GM08714 (cell line): ENCODE results near the gene EFHC2.
"Not testable (repeated sequence)": the region's sequence is repeated elsewhere in the genome, so short reads cannot be mapped to it uniquely, and the experiment has no call there.

ENCODE experiments used
- H3K4me3 ChIP-seq: fragments of 200-500 bp; sonication (Bioruptor generic); 2 replicates; pipeline ENCODE4 v1.5.1; 2014; ENCODE audit warnings: mild to moderate bottlenecking, low read length, inconsistent platforms
- ZNF274 ChIP-seq: IDR thresholded peaks from 2 replicates; pipeline ENCODE4 v1.6.1; 2012; ENCODE audit warnings: mild to moderate bottlenecking, low read depth, low read length

Gene EFHC2

DNA sequence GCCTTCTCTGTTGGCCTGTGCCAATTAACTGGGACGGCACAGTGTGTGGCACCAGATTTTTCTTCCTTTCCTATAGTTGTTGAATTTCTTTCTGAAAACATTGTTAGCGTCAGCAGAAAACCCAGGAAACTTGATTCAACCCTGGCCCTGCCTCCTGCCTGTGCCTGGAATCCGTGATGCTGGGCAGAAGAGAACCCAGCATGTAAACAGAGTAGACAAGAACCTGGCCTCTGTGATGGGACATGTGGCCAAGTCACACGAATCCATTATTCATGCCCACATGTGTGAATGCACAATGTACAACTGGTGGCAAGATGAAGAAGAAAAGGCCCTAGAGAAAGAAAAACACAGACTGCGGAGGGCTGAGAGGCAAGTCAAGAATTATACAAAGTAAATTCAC, 111.4 kb downstream of the EFHC2 start:
- no peak overlapping the region for H3K4me3 ChIP-seq
- no peak for TF ChIP-seq ZNF274

DNA sequence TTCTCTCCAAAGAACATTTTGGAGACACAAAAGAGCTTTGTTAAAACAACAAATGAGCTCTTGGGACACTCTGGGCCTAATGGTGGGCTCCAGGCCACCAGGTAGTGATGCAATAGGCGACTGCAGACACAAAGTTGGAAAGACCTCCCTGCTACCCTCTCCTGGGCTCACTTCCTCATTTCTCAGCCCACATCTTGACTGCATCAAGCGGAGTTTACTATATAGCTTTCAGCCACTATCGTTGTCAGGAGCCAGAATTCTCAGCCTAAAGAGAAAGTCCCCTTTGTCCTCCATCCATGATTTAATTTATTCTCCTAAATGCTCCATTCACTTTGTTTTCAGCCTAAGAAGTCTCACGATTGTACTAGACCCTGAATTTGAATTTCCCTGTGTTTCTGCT, 114.9 kb downstream of the EFHC2 start:
- no peak overlapping the region for H3K4me3 ChIP-seq
- TF ChIP-seq ZNF274 = no peak

- H3K4me3 ChIP-seq = no peak overlapping the region
- TF ChIP-seq ZNF274 = no peak
Measured at GRCh38 chrX:44227991-44228390, 115.5 kb downstream of the EFHC2 start.

DNA sequence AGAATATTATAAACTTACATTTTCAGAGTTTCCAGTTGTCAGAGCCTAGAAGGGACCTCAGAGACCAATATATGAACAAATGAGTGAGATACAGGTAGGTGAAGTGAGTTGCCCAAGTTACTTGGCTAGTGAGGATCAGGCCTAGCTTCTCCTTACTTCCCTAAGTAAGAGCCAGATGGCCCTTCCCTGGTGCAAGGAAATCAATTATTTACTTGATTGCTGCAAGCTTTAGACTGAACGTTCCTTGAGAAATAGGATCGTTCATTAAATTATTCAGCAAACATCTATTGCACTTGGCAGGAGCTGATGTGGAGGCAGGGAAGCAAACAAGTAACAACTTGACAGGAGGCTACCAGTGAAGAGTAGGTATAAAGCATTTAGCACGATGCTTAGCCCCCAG, 117.8 kb downstream of the EFHC2 start:
- no peak overlapping the region for H3K4me3 ChIP-seq
- TF ChIP-seq ZNF274 = no peak

GRCh38 chrX:44224760-44225159, 118.7 kb downstream of the EFHC2 start:
- no peak overlapping the region for H3K4me3 ChIP-seq
- TF ChIP-seq ZNF274 = no peak

DNA sequence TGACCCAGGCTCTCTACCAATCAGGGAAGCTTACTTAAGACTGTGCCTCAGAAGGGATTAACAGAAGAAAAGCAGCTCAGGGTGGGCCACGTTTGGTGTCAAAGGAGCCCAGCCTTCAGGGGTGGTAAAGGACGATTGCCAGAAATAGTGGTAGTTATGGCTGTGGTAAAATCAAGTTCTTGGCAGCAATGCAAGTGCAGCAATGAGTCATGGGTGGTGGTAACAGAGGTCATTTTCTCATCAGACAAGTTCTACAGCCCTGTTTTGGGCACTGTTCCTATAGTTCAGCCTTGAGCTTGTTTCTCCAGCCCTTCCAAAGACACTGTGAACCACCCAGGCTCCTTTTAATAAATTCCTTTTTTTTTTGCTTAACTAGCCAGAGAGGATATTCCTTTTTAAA, 120.3 kb downstream of the EFHC2 start:
- no peak overlapping the region for H3K4me3 ChIP-seq
- no peak for TF ChIP-seq ZNF274

- H3K4me3 ChIP-seq = no peak overlapping the region
- no peak for TF ChIP-seq ZNF274
Measured at GRCh38 chrX:44218465-44218864, 125.0 kb downstream of the EFHC2 start.

DNA sequence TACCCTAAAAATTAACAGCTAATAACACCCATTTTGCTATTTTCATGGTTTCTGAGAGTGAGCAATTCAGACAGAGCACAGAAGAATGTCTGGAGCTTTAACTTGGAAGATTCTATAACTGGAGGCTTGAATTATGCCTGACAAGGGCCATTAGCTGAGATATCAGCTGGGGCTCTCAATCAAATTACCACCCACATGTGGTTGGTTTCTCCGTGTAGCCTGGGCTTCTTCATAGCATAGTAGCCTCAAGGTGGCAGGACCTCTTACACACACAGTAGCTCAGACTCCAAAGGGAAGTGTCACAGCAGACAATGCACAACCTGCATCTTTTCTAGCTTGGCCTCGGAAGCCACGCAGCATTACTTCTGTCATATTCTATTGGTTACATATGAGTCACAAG, 127.3 kb downstream of the EFHC2 start:
- no peak for TF ChIP-seq ZNF274
- no peak overlapping the region for H3K4me3 ChIP-seq

GRCh38 chrX:44203791-44204190, 139.7 kb downstream of the EFHC2 start:
- TF ChIP-seq ZNF274 = no peak
- H3K4me3 ChIP-seq = no peak overlapping the region

- no peak for TF ChIP-seq ZNF274
Measured at GRCh38 chrX:44202596-44202995, 140.9 kb downstream of the EFHC2 start.

DNA sequence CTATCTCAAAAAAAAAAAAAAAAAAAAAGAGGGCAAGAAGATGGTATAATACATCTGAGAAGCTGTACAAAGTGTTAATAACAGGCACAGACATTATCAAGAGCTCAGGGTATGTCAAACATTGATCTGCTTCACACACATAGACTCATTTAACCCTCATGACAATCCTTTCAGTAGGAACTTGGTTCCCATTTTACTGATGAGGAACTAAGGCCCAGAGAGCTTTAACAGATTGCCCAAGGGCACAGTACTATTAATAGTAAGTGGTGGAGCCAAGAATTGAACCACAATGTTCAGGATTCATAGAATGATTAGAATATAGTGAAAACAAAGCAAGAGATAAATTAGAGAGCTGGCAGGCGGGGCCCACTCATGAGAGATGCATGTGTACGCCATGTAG, 154.4 kb downstream of the EFHC2 start:
- H3K4me3 ChIP-seq = no peak overlapping the region
- no peak for TF ChIP-seq ZNF274

More at GRCh38 chrX:44202596-44202995, 140.9 kb downstream of the EFHC2 start:
- no peak overlapping the region for H3K4me3 ChIP-seq

DNA sequence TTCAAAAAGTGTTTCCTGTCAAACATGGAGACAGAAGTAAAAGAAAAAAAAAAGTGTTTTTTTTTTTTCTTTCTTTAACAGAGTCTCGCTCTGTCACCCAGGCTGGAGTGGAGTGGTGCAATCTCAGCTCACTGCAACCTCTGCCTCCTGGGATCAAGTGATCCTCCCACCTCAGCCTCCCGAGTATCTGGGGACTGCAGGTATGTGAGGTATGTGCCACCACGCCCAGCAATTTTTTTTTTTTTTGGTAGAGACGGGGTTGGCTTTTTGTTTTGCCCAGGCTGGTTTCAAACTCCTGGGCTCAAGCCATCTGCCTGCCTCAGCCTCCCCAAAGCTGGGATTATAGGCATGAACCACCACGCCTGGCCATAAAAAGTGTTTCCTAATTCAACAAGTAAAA, 155.6 kb downstream of the EFHC2 start:
- H3K4me3 ChIP-seq = not testable (repeated sequence)

DNA sequence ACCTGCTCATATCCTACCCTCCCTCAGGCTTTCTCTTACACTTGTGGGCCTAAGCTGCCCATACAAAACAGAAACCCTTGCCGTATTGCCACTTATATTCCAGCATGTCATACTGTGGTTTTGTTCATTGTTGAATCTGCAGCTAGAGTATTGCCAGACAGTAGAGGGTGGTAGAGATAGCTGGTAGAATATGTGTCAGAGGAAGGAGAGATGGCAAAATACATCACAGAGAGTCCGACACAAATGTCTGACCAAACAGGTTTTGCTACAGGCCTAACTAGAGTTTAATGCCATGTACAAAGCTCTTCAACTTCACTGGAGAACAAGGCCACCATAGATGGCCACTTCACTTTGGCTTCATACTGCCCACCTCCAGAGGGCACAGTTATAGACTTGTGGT, 160.1 kb downstream of the EFHC2 start:
- H3K4me3 ChIP-seq = no peak overlapping the region
- no peak for TF ChIP-seq ZNF274

- H3K4me3 ChIP-seq = no peak overlapping the region
- no peak for TF ChIP-seq ZNF274
Measured at GRCh38 chrX:44178274-44179053, 165.0 kb downstream of the EFHC2 start.

- H3K4me3 ChIP-seq = no peak overlapping the region
- no peak for TF ChIP-seq ZNF274
Measured at GRCh38 chrX:44175455-44175854, 168.0 kb downstream of the EFHC2 start.

DNA sequence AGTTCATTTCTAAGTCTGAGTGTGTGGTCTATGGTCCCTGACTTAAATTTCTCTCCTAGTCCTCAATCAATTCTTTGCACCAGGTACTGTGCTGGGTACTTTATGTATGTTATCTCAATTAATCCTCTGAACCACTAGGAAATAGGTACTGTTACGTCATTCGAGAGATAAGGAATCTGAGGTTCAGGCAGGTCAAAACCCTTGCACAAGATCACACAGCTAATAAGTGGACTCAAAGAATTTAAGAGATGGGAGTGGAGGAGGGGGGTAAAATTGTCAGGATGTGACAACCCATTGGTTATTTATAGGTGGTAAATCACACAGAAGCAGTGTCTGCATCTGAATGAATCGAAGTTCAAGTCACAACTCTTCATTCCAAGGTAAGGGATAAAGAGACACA, 169.4 kb downstream of the EFHC2 start:
- no peak for TF ChIP-seq ZNF274
- no peak overlapping the region for H3K4me3 ChIP-seq

GRCh38 chrX:44173219-44173618, 170.3 kb downstream of the EFHC2 start:
- no peak for TF ChIP-seq ZNF274
- H3K4me3 ChIP-seq = no peak overlapping the region
